HFFc6 (cell line): ENCODE data around the gene EPN2. TPM values are rescaled to one million over a fixed set of nuclear protein-coding genes. Genes with fewer than 3 reads are reported as not detected.

Experiments
- DNase-seq: peaks from one replicate; pipeline ENCODE4 v3.0.0-alpha.2; 2018
- H3K27ac Mint-ChIP-seq: 2 replicates; pipeline ENCODE4 v1.8.0; 2020; ENCODE audit warnings: mild to moderate bottlenecking, mixed read lengths
- H3K27me3 Mint-ChIP-seq: 2 replicates; pipeline ENCODE4 v1.8.0; 2021; ENCODE audit warnings: mild to moderate bottlenecking, moderate library complexity, mixed read lengths; ENCODE audit not compliant: insufficient read depth
- H3K36me3 Mint-ChIP-seq: 2 replicates; pipeline ENCODE4 v1.8.0; 2021; ENCODE audit warnings: low read depth, mixed read lengths
- H3K4me1 Mint-ChIP-seq: 2 replicates; pipeline ENCODE4 v1.8.0; 2020; ENCODE audit warnings: low read depth, mixed read lengths
- H3K4me3 Mint-ChIP-seq: 2 replicates; pipeline ENCODE4 v1.8.0; 2020; ENCODE audit warnings: mild to moderate bottlenecking, moderate library complexity, mixed read lengths
- H3K9me3 Mint-ChIP-seq: 2 replicates; pipeline ENCODE4 v1.8.0; 2020; ENCODE audit warnings: mild to moderate bottlenecking, mixed read lengths
- total RNA-seq, 6 experiments: library from RNA; stranded (reverse); fragmentation: NEBNext Ultra II Directional; extraction: Animal tissue kit (Norgen Biotek cat#: 25700); gene quantifications; 2 replicates in 1 of 6; 3 replicates in 5 of 6; pipeline ENCODE4 v1.2.3, GENCODE V29; 2021
- TF ChIP-seq, protein P1 (sequence below): fragments of 200-600 bp; sonication (generic); IDR thresholded peaks from 2 replicates; pipeline ENCODE4 v1.5.0; 2021; ENCODE audit warnings: antibody characterized with exemption, mild to moderate bottlenecking

Gene EPN2
- total RNA-seq, 6 experiments from 2014 or later, result 40.1 to 47.4 (median 42.7) TPM

DNA sequence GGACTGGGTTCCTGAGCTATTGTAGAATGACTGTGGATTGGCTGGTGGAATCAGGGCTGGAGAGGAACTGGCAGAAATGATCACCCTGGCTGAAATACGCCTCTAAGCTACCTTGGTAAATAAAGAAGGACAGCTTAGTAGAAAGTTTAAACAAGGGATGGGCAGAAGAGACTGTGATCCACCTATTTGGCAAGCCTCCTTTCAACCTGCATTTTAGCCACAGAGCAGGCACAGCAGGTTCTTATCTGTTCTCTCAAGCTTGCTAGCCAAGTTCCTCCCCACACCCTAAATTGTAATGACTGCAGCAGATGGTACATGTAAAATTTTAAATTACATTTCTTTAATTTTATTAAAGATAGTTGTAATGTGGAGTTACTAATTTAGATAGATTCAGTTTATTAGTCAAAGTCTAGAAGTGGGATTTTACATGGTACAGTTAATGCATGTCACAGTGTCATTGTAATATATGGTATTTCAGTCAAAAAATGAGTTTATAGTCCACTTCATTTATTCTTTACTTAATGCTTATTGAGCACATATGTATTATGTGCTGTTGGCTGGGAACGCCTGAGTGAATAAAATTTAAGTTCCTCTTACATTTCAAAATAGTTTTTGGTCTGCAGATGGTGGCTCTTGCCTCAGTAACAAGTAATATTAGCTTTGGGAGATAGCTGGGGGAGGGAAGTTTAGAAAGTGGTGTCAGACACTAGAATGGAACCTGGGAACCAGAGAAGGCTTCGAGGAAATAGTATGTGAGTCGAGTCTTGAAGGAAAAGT is 11.2 kb downstream of the EPN2 start:
- TF ChIP-seq, protein P1, sequence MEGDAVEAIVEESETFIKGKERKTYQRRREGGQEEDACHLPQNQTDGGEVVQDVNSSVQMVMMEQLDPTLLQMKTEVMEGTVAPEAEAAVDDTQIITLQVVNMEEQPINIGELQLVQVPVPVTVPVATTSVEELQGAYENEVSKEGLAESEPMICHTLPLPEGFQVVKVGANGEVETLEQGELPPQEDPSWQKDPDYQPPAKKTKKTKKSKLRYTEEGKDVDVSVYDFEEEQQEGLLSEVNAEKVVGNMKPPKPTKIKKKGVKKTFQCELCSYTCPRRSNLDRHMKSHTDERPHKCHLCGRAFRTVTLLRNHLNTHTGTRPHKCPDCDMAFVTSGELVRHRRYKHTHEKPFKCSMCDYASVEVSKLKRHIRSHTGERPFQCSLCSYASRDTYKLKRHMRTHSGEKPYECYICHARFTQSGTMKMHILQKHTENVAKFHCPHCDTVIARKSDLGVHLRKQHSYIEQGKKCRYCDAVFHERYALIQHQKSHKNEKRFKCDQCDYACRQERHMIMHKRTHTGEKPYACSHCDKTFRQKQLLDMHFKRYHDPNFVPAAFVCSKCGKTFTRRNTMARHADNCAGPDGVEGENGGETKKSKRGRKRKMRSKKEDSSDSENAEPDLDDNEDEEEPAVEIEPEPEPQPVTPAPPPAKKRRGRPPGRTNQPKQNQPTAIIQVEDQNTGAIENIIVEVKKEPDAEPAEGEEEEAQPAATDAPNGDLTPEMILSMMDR, result no peak
- Mint-ChIP-seq H3K36me3 (peaks cover 5% of the 10 kb centered on the region; the same call in 1 of the 2 replicates), H3K9me3 (no peaks in the 10 kb centered on the region), H3K27ac (peak overlapping the region; percentile 90), H3K4me1 (peaks cover 45% of the 10 kb centered on the region), H3K4me3 (peak overlapping the region; percentile 64), H3K27me3 (no peaks in the 10 kb centered on the region)
- DNase-seq, result no peak

DNA sequence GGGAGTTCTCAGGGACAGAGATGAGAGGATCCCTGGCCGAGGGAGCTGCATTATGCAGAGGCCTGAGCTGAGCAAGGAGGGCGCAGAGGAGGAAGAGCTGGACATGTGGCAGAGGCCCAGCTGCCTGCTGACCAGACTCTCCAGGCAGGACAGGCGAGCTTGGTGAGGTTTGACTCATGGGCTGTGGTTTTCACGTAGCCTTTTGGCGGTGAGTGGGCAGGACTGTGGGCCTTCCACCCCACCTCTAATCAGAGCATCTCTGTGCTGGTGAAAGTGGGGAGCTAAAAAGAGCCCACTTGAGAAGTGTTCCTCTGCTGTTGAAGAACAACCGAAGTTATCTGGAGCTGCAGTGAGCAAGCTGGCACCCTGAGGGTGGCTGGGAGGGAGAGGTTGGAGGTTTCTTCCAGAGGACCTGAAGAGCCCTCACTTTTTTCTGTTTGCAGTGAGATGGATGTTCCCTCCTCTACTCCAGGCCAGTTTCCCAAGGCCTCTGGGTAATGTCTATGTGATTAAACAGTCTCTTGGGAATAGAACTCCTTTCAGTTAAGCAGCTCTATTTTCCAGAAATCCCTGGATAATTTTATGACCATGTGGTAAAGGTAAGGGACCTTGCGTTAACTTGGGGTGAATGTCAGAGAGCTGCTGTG is 11.9 kb downstream of the EPN2 start:
- Mint-ChIP-seq H3K9me3 (no peaks in the 10 kb centered on the region), H3K27ac (peak overlapping the region; percentile 90), H3K36me3 (peaks cover 5% of the 10 kb centered on the region; the same call in 1 of the 2 replicates), H3K4me1 (peaks cover 45% of the 10 kb centered on the region), H3K4me3 (peak overlapping the region; percentile 64), H3K27me3 (no peaks in the 10 kb centered on the region)
- TF ChIP-seq, protein P1, result no peak
- peak; percentile 89 for DNase-seq

DNA sequence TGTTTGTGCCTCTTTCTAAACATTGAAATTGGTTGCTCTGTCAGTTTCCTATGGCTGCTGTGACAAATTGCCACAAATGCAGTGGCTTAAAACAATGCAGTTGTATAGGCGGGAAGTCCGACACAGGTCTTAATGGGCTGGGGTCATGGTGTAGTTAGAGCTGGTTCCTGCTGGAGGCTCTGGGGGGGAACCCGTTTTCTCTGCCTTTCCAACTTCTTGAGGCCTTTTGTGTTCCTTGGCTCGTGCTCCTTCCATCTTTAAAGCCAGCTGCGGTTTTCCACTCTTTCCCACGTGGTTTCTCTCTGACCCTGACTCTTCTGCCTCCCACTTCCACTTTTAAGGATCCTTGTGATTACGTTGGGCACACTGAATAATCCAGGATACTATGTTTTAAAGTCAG is 12.5 kb downstream of the EPN2 start:
- TF ChIP-seq, protein P1, result no peak
- H3K4me3 Mint-ChIP-seq, result peak overlapping the region; percentile 53; the same call in 1 of the 2 replicates
- no peak for DNase-seq
- no peaks in the 10 kb centered on the region for H3K9me3 Mint-ChIP-seq
- peak overlapping the region; percentile 90 for H3K27ac Mint-ChIP-seq
- no peaks in the 10 kb centered on the region for H3K27me3 Mint-ChIP-seq
- peaks cover 45% of the 10 kb centered on the region for H3K4me1 Mint-ChIP-seq
- peaks cover 5% of the 10 kb centered on the region; the same call in 1 of the 2 replicates for H3K36me3 Mint-ChIP-seq

DNA sequence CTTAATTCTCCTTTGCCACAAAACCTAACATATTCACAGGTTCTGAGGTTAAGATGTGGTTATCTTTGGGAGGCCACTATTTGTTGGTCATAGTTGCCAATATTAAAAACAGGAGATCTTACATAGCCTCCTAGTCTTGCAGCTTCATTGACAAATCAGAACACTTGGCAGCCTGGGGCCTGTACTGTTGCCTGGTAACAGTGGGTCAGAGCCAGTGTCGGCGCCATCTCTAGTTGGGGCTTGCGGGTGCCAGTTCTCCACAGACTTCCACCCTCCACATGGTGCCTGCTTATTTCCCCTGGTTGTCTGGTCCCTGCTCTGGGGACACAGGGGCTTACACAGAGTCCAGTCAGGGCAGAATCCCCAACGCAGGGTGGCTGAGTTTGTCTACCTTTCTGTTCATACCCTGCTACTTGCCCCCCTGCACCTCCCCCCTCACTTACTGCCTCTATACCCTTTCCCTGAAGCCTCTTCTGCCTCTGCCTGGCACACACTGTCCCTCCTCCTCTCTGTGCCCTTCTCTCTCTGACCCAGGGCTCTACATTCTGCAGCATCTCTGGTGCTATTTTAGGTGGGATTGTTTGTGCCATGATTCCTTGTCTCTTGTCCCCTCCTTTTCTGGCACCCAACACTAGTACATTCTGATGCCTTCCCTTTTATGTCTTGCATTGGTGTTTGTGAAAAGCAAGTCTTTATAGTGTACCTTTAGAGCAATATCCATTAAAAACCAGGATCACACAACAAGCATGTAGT is 13.4 kb downstream of the EPN2 start:
- Mint-ChIP-seq H3K4me3 (no peak overlapping the region), H3K4me1 (peaks cover 45% of the 10 kb centered on the region), H3K9me3 (no peaks in the 10 kb centered on the region), H3K36me3 (peaks cover 5% of the 10 kb centered on the region; the same call in 1 of the 2 replicates), H3K27ac (peak overlapping the region; percentile 29; the same call in 1 of the 2 replicates), H3K27me3 (no peaks in the 10 kb centered on the region)
- DNase-seq, result no peak
- TF ChIP-seq, protein P1, result no peak

DNA sequence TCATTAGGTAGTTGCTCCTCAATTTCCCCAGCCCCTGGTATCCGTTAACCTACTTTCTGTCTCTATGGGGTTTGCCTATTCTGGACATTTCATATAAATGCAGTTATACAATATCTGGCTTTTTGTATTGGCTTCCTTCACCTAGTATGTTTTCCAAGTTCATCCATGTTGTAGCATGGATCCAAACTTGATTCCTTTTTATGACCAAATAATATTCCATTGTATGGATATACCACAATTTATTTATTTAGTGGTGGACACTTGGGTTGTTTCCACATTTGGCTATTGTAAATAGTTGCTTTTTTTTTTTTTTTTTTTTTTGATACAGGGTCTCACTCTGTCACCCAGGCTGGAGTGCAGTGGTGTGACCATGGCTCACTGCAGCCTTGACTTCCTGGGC is 15.9 kb downstream of the EPN2 start:
- no peak overlapping the region for H3K4me3 Mint-ChIP-seq
- H3K27ac Mint-ChIP-seq, result no peak overlapping the region
- peaks cover 5% of the 10 kb centered on the region; the same call in 1 of the 2 replicates for H3K36me3 Mint-ChIP-seq
- DNase-seq, result no peak
- TF ChIP-seq, protein P1, result no peak
- no peaks in the 10 kb centered on the region for H3K9me3 Mint-ChIP-seq
- H3K4me1 Mint-ChIP-seq, result peaks cover 37% of the 10 kb centered on the region
- no peaks in the 10 kb centered on the region for H3K27me3 Mint-ChIP-seq
